Epithelial cell of prostate (primary cell): ENCODE measurements around the gene NDUFB5.
"Not testable (repeated sequence)": the region's sequence is repeated elsewhere in the genome, so short reads cannot be mapped to it uniquely, and the experiment has no call there.

ENCODE experiments used
- DNase-seq: peaks from one replicate; pipeline ENCODE4 v3.0.0-alpha.2; 2011; ENCODE audit warnings: low read depth, low spot score
- H3K27ac ChIP-seq: fragments of 450-650 bp; 2 replicates; pipeline ENCODE4 v1.5.1; 2017; ENCODE audit warnings: mild to moderate bottlenecking

NDUFB5 gene

DNA sequence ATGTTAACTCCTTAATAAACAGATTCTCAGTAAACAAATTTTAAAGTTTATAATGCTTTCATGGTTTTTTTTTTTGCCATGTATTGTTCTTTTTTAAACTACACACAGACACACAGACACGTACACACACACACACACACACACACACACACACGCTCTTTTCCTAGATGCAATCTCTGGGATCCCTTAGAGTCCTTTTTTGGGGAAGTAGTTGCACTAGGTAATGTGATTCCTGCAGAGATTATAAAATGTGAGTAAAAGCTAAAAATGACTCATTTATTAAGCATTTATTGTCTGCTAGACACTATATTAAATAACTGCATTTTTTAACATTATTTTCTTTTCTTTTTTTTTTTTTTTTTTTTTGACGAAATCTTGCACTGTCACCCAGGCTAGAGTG lies 19.9 kb downstream of the NDUFB5 start:
- no peak for DNase-seq
- no peak overlapping the region for H3K27ac ChIP-seq

DNA sequence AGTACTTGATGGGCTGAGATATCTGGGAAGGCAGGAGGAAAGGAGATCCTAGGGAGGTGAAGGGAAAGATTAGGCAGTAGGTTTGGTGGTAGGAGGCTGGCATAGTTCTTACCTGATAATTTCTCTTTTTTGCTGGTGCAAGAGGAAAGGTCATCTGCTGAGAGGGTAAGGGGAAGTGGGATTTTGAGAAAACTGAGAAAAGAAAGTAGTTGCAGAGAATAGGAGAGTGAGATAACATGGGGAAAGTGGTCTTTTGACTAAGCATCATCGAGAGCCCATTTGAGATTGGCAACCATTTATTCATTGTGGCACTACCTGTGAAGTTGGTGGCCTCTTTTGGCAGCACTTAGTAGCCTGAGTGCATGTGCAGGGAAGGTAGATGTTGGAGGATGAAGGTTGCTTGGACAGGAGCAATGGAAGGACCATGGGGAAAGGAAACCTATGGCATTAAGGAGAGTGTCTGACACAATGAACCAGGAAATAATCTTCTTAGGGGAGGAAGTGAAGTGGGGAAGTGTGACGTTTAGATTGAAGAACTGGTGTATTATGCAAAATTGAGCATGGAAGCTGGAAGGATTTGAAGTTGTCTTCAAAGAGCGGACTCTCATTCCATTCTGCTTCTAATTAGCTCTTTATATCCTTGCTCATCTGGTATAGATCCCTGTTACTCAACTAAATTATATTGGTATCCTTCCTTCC lies 26.3 kb downstream of the NDUFB5 start:
- DNase-seq: no peak
- no peak overlapping the region for H3K27ac ChIP-seq

DNA sequence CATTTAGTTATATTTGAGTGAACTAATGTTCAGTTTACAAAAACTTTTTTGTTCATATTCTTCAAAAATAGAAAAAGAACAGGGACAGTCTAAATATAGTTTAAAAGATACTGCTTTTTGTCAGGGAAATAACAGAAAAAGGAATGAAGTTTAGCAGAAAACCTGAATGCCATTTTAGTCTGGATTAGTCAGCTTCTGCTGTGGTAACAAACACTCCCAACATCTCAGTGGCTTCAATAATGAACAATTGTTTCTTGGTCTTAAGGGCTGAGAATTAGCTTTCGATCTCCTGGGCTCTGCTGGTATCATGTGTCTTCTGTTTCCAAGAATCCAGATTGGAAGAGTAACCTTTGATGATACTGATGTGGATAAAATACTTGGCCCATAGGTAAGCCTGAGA lies 35.9 kb downstream of the NDUFB5 start:
- no peak overlapping the region for H3K27ac ChIP-seq
- DNase-seq: no peak

DNA sequence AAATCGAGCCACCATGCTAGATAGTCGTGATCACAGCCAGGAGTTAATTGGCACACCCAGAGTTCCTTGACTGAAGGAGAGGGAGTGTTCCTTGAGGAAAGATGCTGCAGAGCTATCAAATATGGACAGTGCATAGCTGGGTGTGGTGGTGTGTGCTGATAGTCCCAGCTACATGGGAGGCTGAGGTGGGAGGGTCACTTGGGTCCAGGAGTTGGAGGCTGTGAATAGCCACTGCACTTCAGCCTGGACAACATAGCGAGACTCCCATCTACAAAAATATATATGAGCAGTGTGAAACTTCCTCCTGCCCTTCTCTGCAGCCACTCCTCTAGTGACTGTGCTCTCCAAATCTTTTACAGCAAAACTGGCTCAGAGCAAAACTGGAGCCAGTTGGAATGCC lies 38.3 kb downstream of the NDUFB5 start:
- no peak for DNase-seq

DNA sequence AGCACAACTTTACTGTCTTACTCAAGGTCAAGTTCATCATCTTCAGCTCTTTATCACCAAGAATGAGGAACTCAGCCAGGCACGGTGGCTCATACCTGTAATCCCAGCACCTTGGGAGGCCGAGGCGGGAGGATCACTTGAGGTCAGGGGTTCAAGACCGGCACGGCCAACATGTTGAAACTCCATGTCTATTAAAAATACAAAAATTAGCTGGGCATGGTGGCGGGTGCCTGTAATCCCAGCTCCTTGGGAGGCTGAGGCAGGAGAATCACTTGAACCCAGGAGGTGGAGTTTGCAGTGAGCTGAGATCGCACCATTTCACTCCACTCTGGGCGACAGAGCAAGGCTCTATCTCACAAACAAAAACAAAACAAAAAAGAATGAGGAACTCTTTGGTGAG lies 39.2 kb downstream of the NDUFB5 start:
- not testable (repeated sequence) for DNase-seq
- peak overlapping the region; percentile 31 for H3K27ac ChIP-seq

More for the DNA sequence above, 38.3 kb downstream of the NDUFB5 start:
- H3K27ac ChIP-seq: no peak overlapping the region

DNA sequence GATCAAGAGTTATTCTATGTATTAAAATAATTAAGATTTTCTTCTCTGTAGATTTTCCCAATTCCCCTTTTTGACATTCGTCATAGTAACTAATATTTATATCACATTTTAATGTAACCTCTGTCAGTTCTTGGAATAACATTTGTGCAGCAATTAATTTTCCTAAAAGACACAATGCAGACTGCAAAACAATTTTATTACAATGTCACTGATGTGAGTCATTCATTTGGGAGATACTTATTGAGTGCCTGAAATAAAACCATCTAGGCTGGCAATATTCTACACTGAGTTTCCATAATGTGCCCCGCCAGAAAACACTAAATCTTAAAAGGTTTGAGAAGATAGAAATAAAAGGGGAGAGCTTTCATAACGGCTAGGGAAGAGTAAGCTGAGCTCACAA lies 41.6 kb downstream of the NDUFB5 start:
- DNase-seq: no peak
- no peak overlapping the region for H3K27ac ChIP-seq

DNA sequence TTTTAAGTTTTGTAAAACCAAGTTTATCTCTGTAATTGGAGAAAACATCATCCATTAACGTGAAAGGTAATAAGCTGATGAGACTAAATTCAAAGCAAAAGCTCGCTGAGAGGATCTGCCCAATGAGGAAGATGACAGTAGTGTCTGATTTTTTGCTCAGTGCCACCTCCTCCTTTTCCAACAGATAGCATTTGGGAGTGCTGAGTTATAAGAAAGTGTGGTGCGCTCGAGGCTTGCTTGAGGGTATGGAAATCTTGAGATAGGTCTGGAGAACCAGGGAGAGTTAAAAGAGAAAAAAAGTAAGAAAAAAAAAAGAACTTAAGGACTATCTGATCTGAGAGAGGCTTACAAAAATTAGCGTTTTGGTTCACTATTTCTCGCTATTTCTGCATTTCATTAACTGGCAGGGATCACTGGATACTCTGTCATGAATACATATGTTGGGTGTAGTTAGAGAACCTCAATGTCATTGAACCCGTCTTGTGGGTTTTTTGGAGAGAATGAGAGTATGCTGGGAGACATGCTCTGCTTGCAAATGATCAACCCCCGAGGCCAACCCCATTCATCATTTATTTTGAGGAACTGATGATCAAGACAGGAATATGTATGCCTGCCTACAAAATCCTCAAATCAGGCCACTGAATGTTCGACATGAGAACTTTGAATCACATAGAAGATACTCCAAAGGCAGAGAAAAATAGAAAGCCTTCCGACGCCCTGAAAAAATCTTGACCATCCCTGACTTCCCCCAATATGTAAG lies 47.3 kb downstream of the NDUFB5 start:
- no peak for DNase-seq
- no peak overlapping the region for H3K27ac ChIP-seq

DNA sequence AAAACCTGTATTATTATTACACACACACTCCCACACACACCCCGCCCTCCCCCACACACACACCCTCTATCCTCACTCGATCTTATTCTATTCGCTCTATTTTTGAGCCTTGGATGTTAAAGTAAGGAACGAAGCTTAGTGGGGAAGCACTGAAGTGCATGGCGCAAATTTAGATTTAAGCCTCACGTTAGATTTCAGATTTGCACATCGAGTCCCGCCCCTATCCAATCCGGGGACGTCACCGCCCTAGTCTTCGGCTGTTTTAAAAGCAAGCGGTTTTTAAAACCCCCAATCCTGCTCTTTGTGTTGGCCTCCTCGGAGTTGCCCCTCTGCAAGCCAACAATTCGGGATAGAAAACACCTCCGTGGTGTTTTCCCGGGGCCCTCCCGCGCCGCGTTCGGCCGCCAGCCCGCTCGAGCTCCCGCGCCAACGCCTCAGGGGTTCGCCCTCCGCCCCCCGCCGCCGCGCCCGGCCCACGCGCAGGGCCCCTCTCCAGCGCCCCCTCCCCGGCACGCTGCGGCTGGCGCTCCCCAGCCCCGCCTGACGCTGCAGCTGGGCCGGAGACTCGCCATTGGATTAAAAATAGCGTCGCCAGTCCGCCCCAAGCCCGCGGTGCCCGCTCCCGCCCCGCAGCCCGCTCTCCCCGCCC lies 48.0 kb downstream of the NDUFB5 start, which contains the start of gene USP13:
TSS of gene USP13 (plus strand) at position 594 of the 649 bp plus-strand sequence. CDS start 186 bp downstream, outside the sequence.
- no peak for DNase-seq
- peak within 1 kb of the TSS; percentile 24 for H3K27ac ChIP-seq

DNA sequence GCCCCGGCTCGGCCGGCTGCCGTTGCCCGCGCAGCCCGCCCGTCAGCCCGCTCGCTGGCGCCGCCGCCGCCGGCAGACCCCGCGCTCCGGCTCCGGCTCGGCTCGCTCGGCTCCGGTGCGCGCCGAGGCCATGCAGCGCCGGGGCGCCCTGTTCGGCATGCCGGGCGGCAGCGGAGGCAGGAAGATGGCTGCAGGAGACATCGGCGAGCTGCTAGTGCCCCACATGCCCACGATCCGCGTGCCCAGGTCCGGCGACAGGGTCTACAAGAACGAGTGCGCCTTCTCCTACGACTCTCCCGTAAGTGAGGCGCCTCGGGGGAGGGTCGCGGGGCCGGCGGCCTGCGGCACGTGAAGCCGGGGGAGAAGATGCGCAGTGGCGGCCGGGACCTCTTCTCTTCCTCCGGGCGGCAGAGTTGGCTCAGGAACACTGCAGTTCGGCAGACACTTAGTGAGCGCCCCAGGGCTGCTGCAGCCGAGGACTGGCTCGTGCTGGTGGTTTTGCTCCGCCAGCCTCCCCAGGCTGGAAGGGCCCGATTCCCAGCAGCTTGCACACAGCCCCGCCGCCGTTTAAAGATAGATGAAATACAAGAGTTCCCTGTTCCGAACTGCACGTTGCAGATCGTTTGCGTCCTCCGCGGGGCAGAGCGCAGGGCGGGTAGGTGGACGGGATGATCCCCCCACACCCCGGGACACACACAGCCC lies 48.7 kb downstream of the NDUFB5 start:
- peak; percentile 31 for DNase-seq
- peak overlapping the region; percentile 24 for H3K27ac ChIP-seq

DNA sequence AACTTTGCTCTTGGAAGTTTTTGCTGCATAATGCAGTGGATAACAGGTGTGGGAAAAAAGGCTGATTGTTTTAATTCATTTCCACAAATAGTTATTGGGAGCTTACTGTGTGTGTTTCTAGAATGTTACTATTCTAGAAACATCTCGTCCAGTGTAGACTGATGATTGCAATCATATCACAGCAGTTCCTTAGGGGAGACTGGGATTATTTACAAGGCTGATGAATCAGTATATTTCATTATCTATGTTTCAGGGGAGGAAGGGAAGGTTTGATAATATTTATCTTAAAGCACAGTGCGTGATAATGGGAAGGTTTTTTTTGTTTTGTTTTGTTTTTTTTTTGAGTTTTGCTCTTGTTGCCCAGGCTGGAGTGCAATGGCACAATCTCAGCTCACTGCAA lies 50.6 kb downstream of the NDUFB5 start:
- H3K27ac ChIP-seq: no peak overlapping the region
- DNase-seq: no peak

DNA sequence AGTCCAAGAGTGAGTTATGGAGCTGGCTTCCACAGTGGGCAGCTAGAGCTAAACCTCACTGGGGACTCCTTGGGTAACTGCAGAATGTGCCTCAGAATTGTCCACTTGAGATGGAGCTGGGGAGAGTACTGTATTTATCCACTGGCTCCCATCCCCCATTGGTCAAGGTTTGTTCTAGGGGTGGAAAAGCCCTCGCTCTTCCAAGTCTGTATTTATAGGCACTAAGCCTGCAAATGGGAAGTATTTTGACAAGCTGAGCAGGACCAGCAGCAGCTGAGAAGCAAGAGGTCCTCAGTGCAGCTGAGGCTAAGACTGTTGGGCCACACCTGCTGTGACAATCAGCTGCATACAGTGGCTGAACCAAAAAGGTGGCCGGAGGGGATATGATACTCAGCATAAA lies 54.0 kb downstream of the NDUFB5 start:
- no peak overlapping the region for H3K27ac ChIP-seq
- no peak for DNase-seq

DNA sequence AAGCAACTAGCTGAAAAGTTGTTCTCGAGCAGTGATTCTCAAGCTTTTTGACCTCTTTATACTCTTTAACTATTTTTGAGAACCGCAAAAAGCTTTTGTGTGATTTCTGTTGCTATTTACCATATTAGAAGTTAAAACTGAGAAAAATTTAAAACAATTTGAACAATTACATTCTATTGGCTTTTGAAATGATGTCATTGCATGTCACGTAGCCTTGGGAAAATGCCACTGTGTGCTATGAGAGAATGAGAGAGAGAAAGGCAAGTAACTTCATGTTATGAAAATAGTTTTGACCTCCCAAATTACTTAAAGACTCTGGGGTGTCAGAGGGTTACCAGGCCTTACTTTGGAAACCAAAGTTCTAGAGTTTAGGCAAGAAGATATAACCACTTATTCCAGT lies 56.3 kb downstream of the NDUFB5 start:
- DNase-seq: no peak
- no peak overlapping the region for H3K27ac ChIP-seq

DNA sequence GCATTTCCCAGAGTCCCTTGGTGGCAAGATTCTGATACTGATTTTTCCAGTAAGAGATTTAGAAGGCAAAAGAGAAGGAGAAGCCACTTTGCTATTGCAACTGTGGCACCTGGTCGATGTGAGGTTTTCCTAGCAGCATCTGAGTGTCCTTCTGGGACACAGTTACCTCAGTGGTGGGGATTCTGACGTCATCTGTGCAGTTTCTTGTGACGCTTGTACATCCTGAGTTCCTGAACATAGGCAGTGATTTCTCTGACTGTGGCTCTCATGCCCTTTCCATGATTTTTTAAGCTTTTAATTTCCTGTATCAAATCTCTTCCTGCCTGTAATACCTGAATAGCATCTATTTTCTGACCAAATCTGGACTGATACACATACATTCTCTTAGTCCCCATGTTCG lies 57.2 kb downstream of the NDUFB5 start:
- no peak for DNase-seq

DNA sequence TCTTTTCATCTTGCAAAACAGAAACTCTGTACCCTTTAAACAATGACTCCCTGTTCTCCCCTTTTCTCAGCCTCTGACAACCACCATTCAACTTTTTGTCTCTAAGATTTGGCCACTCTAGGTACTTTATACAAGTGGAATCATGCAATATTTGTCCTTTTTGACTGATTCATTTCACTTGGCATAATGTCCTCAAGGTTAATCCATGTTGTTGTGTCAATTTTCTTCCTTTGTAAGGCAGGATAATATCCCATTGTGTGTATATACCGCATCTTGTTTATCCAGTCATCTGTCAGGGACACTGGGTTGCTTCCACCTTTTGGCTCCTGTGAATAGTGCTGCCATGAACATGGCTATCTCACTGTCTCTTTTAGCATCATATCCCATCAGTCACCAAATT lies 58.5 kb downstream of the NDUFB5 start:
- no peak overlapping the region for H3K27ac ChIP-seq
- DNase-seq: no peak

More for the DNA sequence above, 57.2 kb downstream of the NDUFB5 start:
- H3K27ac ChIP-seq: no peak overlapping the region

DNA sequence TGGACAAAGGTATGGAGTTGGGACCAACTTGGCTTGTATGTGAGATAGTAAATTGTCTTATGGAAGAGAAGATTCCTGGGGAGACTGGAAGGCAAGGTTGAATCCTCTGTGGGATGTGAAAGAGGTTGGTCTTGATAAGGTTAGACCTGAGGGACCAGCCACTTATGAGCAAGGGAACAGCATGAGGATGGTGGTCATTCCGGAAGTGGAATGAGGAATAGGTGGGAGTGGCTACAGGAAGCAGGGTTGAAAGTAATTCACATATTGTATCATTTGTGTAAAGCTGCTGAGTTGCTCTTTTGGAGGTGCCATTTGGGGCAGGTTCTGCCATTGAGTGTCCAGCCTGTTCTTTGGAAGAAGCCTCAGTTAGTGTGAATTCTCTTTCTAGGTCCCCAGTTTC lies 61.4 kb downstream of the NDUFB5 start:
- H3K27ac ChIP-seq: no peak overlapping the region
- DNase-seq: no peak

DNA sequence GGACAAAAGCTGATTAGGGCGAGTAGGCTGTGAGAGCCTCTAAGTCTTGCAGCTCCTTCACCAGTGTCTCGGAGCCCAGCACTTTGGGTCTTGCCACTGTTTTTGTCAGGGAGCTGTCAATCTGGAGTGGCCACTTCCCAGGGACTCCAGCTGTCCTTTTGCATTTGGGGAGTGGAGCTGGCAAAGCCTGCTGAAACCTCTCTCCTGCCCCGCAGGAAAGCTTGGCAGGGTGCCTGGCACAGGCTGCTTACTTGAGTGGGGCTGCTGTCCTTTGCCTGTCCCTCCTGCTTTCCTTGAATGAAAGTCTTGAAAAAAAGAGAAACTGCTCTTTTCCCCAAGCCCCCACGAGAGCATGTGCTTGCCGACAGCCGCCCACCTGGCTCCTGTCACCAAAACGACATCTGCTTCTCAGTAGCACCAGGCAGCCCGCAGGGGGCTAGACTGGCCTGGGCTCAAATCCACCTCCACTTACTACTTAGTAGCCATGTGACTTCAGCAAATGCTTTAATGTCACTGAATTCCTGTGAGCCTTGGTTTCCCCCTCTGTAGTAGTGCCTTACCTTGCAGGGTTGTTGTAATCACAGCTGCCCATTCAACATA lies 61.9 kb downstream of the NDUFB5 start:
- no peak overlapping the region for H3K27ac ChIP-seq
- DNase-seq: no peak

DNA sequence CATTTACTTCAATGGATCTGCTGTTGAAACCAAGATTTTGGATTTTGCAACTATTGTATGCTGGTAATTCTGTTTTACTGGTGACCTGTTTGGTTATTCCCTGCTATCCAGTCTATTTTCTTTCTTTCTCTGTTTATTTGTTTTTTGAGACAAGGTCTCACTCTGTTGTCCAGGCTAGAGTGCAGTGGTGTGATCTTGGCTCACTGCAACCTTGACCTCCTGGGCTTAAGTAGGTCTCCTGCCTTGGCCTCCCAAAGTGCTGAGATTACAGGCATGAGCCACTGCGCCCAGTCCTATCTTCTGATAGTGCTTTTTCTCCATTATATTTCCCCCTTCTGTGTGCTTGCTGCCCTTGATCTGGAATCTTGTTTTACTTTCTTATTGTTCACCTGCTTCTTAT lies 63.8 kb downstream of the NDUFB5 start:
- no peak for DNase-seq
- H3K27ac ChIP-seq: no peak overlapping the region

DNA sequence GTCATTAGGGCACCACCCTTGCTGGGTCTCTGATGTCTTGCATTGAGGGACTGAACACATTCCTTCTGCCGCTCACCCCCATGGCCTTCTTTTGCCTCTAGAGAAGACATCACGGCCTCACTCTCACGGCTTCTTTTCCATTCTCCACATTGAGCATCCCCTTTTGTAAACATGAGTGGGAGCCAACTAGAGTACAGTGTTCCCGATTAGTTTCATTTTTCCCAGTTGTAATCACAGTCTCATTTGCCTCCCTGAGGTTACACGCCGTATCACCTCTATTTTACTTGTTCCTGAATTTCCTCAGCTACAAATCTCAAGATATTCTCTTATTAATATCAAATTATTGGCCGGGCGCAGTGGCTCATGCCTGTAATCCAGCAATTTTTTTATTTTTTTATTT lies 65.7 kb downstream of the NDUFB5 start:
- DNase-seq: no peak
- no peak overlapping the region for H3K27ac ChIP-seq

DNA sequence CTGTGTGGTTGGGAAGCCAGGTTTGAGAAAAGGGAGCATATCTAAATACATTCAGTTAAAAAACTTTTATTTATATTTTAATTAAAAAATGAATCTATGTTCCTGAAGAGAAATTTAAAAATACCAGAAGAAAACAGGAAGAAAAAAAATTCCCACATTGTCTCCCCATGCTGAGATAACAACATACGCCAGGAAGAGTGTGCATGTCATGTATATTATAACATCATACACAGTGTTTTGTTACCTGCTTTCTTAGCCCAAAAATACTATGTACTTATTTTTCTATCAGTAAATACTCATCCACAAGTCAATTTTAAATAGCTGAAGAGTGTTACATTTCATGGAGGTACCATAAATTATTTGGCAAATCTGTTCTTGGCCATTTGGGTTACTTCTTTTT lies 66.7 kb downstream of the NDUFB5 start:
- H3K27ac ChIP-seq: no peak overlapping the region
- DNase-seq: no peak

DNA sequence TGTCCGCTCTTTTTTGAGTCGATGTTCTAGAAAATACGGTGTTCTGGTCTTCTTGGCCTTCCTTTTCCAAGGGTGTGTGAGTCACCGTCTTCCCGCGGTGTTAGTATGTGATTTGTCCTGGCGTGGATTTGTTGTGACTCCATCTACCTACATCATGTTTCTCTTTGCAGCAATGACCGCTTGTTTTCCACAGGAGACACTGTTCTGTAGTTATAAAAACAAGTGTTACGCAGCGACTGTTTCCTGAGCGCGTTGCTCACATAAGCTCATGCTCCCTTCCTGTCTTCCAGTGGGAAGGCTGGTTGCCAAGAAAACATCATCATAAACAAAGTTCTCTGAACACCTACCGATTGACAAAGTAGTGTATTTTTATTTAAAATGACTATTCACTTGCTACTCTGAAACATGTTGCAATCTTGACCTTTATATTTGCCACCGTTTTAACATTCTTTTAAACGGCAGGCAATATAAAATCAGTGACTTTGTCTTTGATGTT lies 67.2 kb downstream of the NDUFB5 start:
- H3K27ac ChIP-seq: no peak overlapping the region
- no peak for DNase-seq
